IMR-90 (cell line): Measurements from ENCODE around the gene PIEZO1. TPM values are rescaled to one million over a fixed set of nuclear protein-coding genes. Genes with fewer than 3 reads are reported as not detected.

Experiments used
- ATAC-seq: fragments of 200-7000 bp; cut with Tn5 transposase; 2 replicates; pipeline ENCODE4 v1.9.1; 2020; ENCODE audit warnings: low read depth, mild to moderate bottlenecking, moderate library complexity
- BruUV-seq: library from RNA; stranded (reverse); fragments of 400-500 nt; replicated peaks from 2 replicates; lab custom pipeline; 2021; lab: Mats Ljungman, UMichigan
- CTCF ChIA-PET: fragments of 300-600 bp; formaldehyde crosslinking; extraction: SDS; loops from one replicate; lab custom pipeline; 2021; ENCODE audit warnings: antibody characterized with exemption; lab: Yijun Ruan, JAX
- POLR2A ChIA-PET: fragments of 300-600 bp; sonication (Branson Sonifier 250); formaldehyde crosslinking; loops from one replicate; lab custom pipeline; 2022; ENCODE audit warnings: antibody characterized with exemption; ENCODE audit not compliant: unreplicated experiment; lab: Charles Lee
- DNase-seq: peaks from one replicate; pipeline ENCODE4 v3.0.0; 2013
- H2AFZ ChIP-seq: replicated peaks from 2 replicates; pipeline ENCODE3; 2013; ENCODE audit warnings: low read length, mild to moderate bottlenecking; ENCODE audit not compliant: poor library complexity
- H2AK5ac ChIP-seq: 2 replicates; pipeline ENCODE4 v1.6.1; 2013; ENCODE audit warnings: low read depth, low read length, inconsistent platforms
- H2AK9ac ChIP-seq: replicated peaks from 2 replicates; pipeline ENCODE3; 2013; ENCODE audit warnings: mild to moderate bottlenecking, low read depth, low read length, moderate library complexity; ENCODE audit not compliant: poor library complexity
- H2BK120ac ChIP-seq: 2 replicates; pipeline ENCODE4 v1.6.1; 2013; ENCODE audit warnings: low read depth, low read length, inconsistent platforms
- H2BK15ac ChIP-seq: 3 replicates; pipeline ENCODE4 v1.6.1; 2013; ENCODE audit warnings: low read depth, low read length, inconsistent platforms
- H2BK20ac ChIP-seq: 2 replicates; pipeline ENCODE4 v1.6.1; 2013; ENCODE audit warnings: low read depth, mild to moderate bottlenecking, inconsistent platforms, low read length, moderate library complexity
- H2BK5ac ChIP-seq: 2 replicates; pipeline ENCODE4 v1.6.1; 2013; ENCODE audit warnings: mild to moderate bottlenecking, low read depth, low read length, inconsistent platforms; ENCODE audit not compliant: poor library complexity, severe bottlenecking
- H3K14ac ChIP-seq: replicated peaks from 2 replicates; pipeline ENCODE4 v1.6.1; 2013; ENCODE audit warnings: low read depth, low read length, inconsistent platforms
- H3K18ac ChIP-seq: 2 replicates; pipeline ENCODE4 v1.6.1; 2013; ENCODE audit warnings: low read depth, low read length, control low read depth
- H3K23ac ChIP-seq: 2 replicates; pipeline ENCODE4 v1.6.1; 2013; ENCODE audit warnings: low read depth, low read length, inconsistent platforms
- H3K27ac ChIP-seq: 2 replicates; pipeline ENCODE4 v1.5.1; 2013; ENCODE audit warnings: mild to moderate bottlenecking, control low read depth, low read length; ENCODE audit not compliant: insufficient read depth
- H3K27me3 ChIP-seq: 2 replicates; pipeline ENCODE4 v1.6.1; 2013; ENCODE audit warnings: low read length; ENCODE audit not compliant: control insufficient read depth, insufficient read depth
- H3K36me3 ChIP-seq: 2 replicates; pipeline ENCODE4 v1.6.1; 2013; ENCODE audit warnings: low read length, mixed read lengths; ENCODE audit not compliant: control insufficient read depth, insufficient read depth
- H3K4ac ChIP-seq: 2 replicates; pipeline ENCODE4 v1.6.1; 2013; ENCODE audit warnings: low read depth, low read length, inconsistent platforms
- H3K4me1 ChIP-seq: 2 replicates; pipeline ENCODE4 v1.6.1; 2013; ENCODE audit warnings: low read length, mixed read lengths; ENCODE audit not compliant: control insufficient read depth, insufficient read depth
- H3K4me2 ChIP-seq: 2 replicates; pipeline ENCODE4 v1.6.1; 2013; ENCODE audit warnings: low read depth, mild to moderate bottlenecking, control low read depth, low read length, moderate library complexity
- H3K4me3 ChIP-seq: 2 replicates; pipeline ENCODE4 v1.5.1; 2013; ENCODE audit warnings: low read depth, mild to moderate bottlenecking, control low read depth, low read length, moderate library complexity; ENCODE audit not compliant: insufficient read depth
- H3K56ac ChIP-seq: 2 replicates; pipeline ENCODE4 v1.6.1; 2013; ENCODE audit warnings: low read length, inconsistent platforms; ENCODE audit not compliant: insufficient read depth; ENCODE audit errors: extremely low read depth
- H3K79me1 ChIP-seq, 2 experiments: 2 replicates each; pipeline ENCODE4 v1.6.1; 2013; ENCODE audit warnings: low read length in 2 of 2, inconsistent platforms in 1 of 2, low read depth in 1 of 2
- H3K9ac ChIP-seq: 2 replicates; pipeline ENCODE4 v1.6.1; 2013; ENCODE audit warnings: low read depth, low read length, control low read depth
- H3K9me1 ChIP-seq: 2 replicates; pipeline ENCODE4 v1.6.1; 2013; ENCODE audit warnings: low read length, inconsistent platforms; ENCODE audit not compliant: insufficient read depth
- H3K9me3 ChIP-seq: 2 replicates; pipeline ENCODE4 v1.6.1; 2013; ENCODE audit warnings: low read length; ENCODE audit not compliant: control insufficient read depth, insufficient read depth
- H4K20me1 ChIP-seq: 2 replicates; pipeline ENCODE4 v1.6.1; 2013; ENCODE audit warnings: low read length, inconsistent platforms; ENCODE audit not compliant: insufficient read depth
- H4K5ac ChIP-seq: 2 replicates; pipeline ENCODE4 v1.6.1; 2013; ENCODE audit warnings: mild to moderate bottlenecking, low read depth, low read length, control low read depth
- H4K8ac ChIP-seq, 2 experiments: 2 replicates each; pipeline ENCODE4 v1.6.1; 2013; ENCODE audit warnings: low read depth in 2 of 2, low read length in 2 of 2, control low read depth in 1 of 2, inconsistent platforms in 1 of 2
- H4K91ac ChIP-seq: 2 replicates; pipeline ENCODE4 v1.6.1; 2013; ENCODE audit warnings: low read depth, low read length, inconsistent platforms; ENCODE audit not compliant: insufficient read depth
- BHLHE40 ChIP-seq: fragments of 150-350 bp; IDR thresholded peaks from 2 replicates; pipeline ENCODE4 v1.6.1; 2016; ENCODE audit warnings: mild to moderate bottlenecking, low read depth, low read length
- CEBPB ChIP-seq: IDR thresholded peaks from 2 replicates; pipeline ENCODE4 v1.6.1; 2012; ENCODE audit warnings: low read depth, low read length, improper control_type of control experiment
- CHD1 ChIP-seq: IDR thresholded peaks from 2 replicates; pipeline ENCODE4 v1.6.1; 2012; ENCODE audit warnings: low read depth, low read length, improper control_type of control experiment
- CTCF ChIP-seq: conservative IDR thresholded peaks from 2 replicates; pipeline ENCODE4 v1.5.1; 2012; ENCODE audit warnings: mild to moderate bottlenecking, low read depth, low read length, improper control_type of control experiment
- ELK1 ChIP-seq: fragments of 150-350 bp; IDR thresholded peaks from 2 replicates; pipeline ENCODE4 v1.6.1; 2016; ENCODE audit warnings: low read depth, mild to moderate bottlenecking, low read length, moderate library complexity, borderline replicate concordance
- FOS ChIP-seq: fragments of 150-350 bp; IDR thresholded peaks from 2 replicates; pipeline ENCODE4 v1.6.1; 2016; ENCODE audit warnings: low read depth, low read length
- MAFK ChIP-seq: IDR thresholded peaks from 2 replicates; pipeline ENCODE4 v1.6.1; 2012; ENCODE audit warnings: low read depth, low read length, improper control_type of control experiment
- MAZ ChIP-seq: IDR thresholded peaks from 2 replicates; pipeline ENCODE4 v1.6.1; 2012; ENCODE audit warnings: low read depth, mild to moderate bottlenecking, low read length, improper control_type of control experiment, moderate library complexity, borderline replicate concordance
- MXI1 ChIP-seq: IDR thresholded peaks from 2 replicates; pipeline ENCODE4 v1.6.1; 2012; ENCODE audit warnings: low read depth, mild to moderate bottlenecking, low read length, moderate library complexity, borderline replicate concordance
- NFE2L2 ChIP-seq: fragments of 150-350 bp; IDR thresholded peaks from 2 replicates; pipeline ENCODE4 v1.6.1; 2016; ENCODE audit warnings: low read depth, mild to moderate bottlenecking, low read length
- POLR2A ChIP-seq: IDR thresholded peaks from 2 replicates; pipeline ENCODE4 v1.6.1; 2012; ENCODE audit warnings: mild to moderate bottlenecking, low read depth, low read length
- RAD21 ChIP-seq: IDR thresholded peaks from 2 replicates; pipeline ENCODE4 v1.6.1; 2012; ENCODE audit warnings: low read length, improper control_type of control experiment
- RCOR1 ChIP-seq: IDR thresholded peaks from 2 replicates; pipeline ENCODE4 v1.6.1; 2012; ENCODE audit warnings: mild to moderate bottlenecking, low read length, improper control_type of control experiment; ENCODE audit not compliant: insufficient replicate concordance
- RFX5 ChIP-seq: IDR thresholded peaks from 2 replicates; pipeline ENCODE4 v1.8.0; 2012; ENCODE audit warnings: low read depth, mild to moderate bottlenecking, low read length, moderate library complexity
- USF2 ChIP-seq: fragments of 150-350 bp; IDR thresholded peaks from 2 replicates; pipeline ENCODE4 v1.6.1; 2017; ENCODE audit warnings: mild to moderate bottlenecking, antibody characterized with exemption, low read length, low read depth
- dilution Hi-C: fragments of 300-500 bp; cut with HindIII; formaldehyde crosslinking; loops from one replicate; pipeline ENCODE4 v1.14.3; 2018; ENCODE audit warnings: low sequenced_read_pairs; ENCODE audit not compliant: unreplicated experiment
- in situ Hi-C: fragments of 300-500 bp; cut with MboI; formaldehyde crosslinking; loops from 3 replicates; pipeline ENCODE4 v1.14.3; 2019; ENCODE audit warnings: low sequenced_read_pairs, inconsistent platforms, mixed read lengths
- intact Hi-C: fragments of 100-400 bp; cut with micrococcal nuclease; formaldehyde crosslinking; loops from 2 replicates; pipeline ENCODE4 v1.10.0; 2022
- polyA plus RNA-seq, 3 experiments: library from polyadenylated mRNA; depleted of rRNA; stranded (reverse); fragments of >200 nt; gene quantifications; 2 replicates each; pipeline ENCODE4 v1.2.3, GENCODE V29; 2012; ENCODE audit warnings: low replicate concordance in 1 of 3
- total RNA-seq: library from RNA; depleted of rRNA; stranded (reverse); fragments of >200 nt; gene quantifications from 2 replicates; pipeline ENCODE4 v1.2.3, GENCODE V29; 2012

PIEZO1 gene
- total and polyA plus RNA-seq, 2 of the 4 experiments (the other 2 are of a cell fraction), result 36.2 to 372 TPM

- in situ Hi-C loops (no loop called here), dilution Hi-C loops (no loop called here), intact Hi-C loops (no loop called here)
- Histone ChIP-seq H4K20me1 (no peaks in the 10 kb centered on the region), H2BK5ac (no peak overlapping the region), H3K9ac (no peak overlapping the region), H3K9me1 (peaks cover 3% of the 10 kb centered on the region; the same call in 1 of the 2 replicates), H3K14ac (no peak overlapping the region), H3K9me3 (no peaks in the 10 kb centered on the region), H2BK20ac (no peak overlapping the region), H3K4ac (no peak overlapping the region), H3K56ac (no peak overlapping the region), H2BK15ac (no peak overlapping the region), H3K4me3 (no peak overlapping the region), H3K79me1 (peaks cover 0 to 11% of the 10 kb centered on the region in 2 experiments; a peak in 2 of 4 replicates), H3K4me1 (no peaks in the 10 kb centered on the region), H4K8ac (no peak overlapping the region), H3K36me3 (no peaks in the 10 kb centered on the region), H2AK9ac (no peak overlapping the region), H3K27ac (no peak overlapping the region), H3K18ac (no peak overlapping the region), H3K27me3 (no peaks in the 10 kb centered on the region), H3K4me2 (no peak overlapping the region), H3K23ac (no peak overlapping the region), H2BK120ac (no peak overlapping the region), H4K5ac (no peak overlapping the region), H2AFZ (no peak overlapping the region), H4K91ac (no peak overlapping the region), H2AK5ac (no peak overlapping the region)
- ChIA-PET CTCF (no interaction called here), POLR2A (no interaction called here)
- ATAC-seq (no peak), DNase-seq (no peak)
- TF ChIP-seq BHLHE40 (no peak), FOS (no peak), RAD21 (no peak), RFX5 (no peak), ELK1 (no peak), POLR2A (no peak), MAFK (no peak), USF2 (no peak), MXI1 (no peak), CTCF (no peak), RCOR1 (no peak), CHD1 (no peak), MAZ (no peak), CEBPB (no peak), NFE2L2 (no peak)
- BruUV-seq, result no TSS peak
These were observed 13.9 kb upstream of the PIEZO1 start for GRCh38 chr16:88798772-88799455.
